GM12891 (cell line): ENCODE data around the gene SLC26A2.

Experiments used
- PAX5 ChIP-seq: IDR thresholded peaks from 2 replicates; pipeline ENCODE4 v1.6.1; 2011; ENCODE audit warnings: low read length, moderate library complexity, mild to moderate bottlenecking; ENCODE audit not compliant: insufficient read depth, severe bottlenecking
- POLR2A ChIP-seq: IDR thresholded peaks from 2 replicates; pipeline ENCODE4 v1.6.1; 2011; ENCODE audit warnings: low read depth, low read length, control low read depth
- POLR2AphosphoS5 ChIP-seq: IDR thresholded peaks from 2 replicates; pipeline ENCODE4 v1.6.1; 2011; ENCODE audit warnings: low read depth, low read length, control low read depth
- SPI1 ChIP-seq: IDR thresholded peaks from 2 replicates; pipeline ENCODE4 v1.6.1; 2011; ENCODE audit warnings: low read depth, low read length, control low read depth
- TAF1 ChIP-seq: IDR thresholded peaks from 2 replicates; pipeline ENCODE4 v1.6.1; 2011; ENCODE audit warnings: low read depth, low read length, control low read depth

- TF ChIP-seq TAF1 (no peak), POLR2A (no peak), SPI1 (no peak), POLR2AphosphoS5 (no peak), PAX5 (no peak)
These were observed 30.2 kb downstream of the SLC26A2 start for GRCh38 chr5:149990518-149991376.
